ENCODE data around the gene CALCOCO1.
"Not testable (repeated sequence)": the region's sequence is repeated elsewhere in the genome, so short reads cannot be mapped to it uniquely, and the experiment has no call there.

CALCOCO1 gene, protein sequence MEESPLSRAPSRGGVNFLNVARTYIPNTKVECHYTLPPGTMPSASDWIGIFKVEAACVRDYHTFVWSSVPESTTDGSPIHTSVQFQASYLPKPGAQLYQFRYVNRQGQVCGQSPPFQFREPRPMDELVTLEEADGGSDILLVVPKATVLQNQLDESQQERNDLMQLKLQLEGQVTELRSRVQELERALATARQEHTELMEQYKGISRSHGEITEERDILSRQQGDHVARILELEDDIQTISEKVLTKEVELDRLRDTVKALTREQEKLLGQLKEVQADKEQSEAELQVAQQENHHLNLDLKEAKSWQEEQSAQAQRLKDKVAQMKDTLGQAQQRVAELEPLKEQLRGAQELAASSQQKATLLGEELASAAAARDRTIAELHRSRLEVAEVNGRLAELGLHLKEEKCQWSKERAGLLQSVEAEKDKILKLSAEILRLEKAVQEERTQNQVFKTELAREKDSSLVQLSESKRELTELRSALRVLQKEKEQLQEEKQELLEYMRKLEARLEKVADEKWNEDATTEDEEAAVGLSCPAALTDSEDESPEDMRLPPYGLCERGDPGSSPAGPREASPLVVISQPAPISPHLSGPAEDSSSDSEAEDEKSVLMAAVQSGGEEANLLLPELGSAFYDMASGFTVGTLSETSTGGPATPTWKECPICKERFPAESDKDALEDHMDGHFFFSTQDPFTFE

DNA sequence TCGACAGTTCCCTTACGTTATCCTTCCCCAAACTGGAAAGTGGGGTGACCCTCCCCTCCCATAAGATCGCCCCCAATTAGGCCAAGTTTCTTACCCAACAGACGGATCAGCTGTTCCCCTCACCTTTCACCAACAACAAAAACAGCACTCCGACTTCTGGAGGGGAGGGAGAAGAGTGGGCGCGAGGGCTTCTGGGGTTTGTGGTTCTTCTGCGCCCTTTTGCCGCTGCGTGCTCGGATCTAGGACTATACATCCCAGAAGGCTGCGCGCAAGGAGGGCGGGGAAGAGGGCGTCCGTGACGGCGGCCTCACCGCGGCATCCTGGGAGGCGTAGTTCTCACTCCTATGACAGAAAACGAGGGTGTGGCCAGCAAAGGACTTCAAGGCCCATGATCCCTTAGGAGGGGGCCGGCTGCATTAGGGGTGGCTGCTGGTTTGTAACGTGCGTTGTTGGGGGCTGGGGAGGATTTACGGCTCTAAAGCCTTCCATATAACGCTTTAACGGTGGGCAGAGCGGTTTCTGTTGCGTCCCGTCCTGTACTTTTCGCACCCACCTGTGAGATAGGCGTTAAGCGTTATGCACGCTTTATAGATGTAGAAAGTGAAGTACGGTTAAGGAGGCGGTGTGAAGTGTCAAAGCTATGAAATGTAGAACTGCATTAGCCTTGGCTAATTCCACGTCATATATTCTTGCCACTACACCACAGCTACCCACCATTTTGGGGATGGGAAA is at the start of gene CALCOCO1:
Gene CALCOCO1 (minus strand): TSS at position 143 of the 732 bp plus-strand sequence. CDS start 2,210 bp downstream, outside the sequence.
- DNase-seq: peak; percentile 97

DNA sequence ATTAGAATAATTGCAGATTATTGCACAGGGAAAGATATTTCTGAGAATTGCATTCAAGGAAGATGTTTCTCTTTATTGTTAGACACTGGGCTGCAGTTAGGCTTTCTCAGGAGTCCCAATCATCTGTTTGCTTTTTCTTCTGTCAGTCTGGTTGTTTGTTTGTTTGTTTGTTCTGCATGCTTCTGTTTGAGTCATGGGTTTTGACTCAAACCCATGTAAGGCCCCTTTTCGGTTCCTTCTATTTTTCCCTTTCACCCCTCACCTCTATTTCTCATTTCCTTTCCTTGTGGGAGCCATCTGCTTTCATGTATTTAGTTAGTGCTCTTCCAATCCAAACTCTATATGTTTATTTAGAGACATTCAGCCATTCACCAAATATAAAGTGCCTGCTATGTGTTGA is 49.6 kb upstream of the CALCOCO1 start:
- no peak for DNase-seq

DNA sequence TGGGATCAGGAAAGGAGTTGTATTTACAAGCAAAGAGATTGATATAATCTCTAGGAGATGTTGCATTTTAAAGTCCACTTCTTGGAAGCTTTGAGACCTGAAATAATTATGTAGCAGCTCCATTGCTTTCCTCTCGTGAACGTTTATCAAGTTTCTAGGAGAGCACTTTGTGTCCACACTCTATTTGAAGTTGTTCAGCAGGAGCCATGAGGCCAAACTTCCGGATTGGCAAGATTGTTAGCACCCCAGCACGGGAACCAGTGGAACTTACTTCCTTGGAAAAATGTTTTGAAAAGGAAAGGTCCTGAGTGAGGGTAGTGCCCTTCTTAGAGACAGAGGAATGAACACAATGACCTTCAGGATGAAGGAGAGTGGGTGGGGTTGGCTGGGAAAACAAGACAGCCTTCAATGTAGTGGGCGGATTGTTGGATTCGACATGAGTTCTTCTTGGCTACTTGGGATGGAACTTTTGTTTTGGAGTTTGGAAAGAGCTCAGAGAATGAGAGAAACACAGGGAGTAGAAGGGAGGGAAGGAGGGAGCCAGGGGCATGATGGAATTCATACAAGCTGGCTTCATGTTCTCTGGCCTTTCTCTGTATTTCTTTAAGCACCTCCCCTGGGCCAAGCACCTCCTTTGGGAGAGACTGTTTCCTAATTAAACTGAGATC is 48.4 kb upstream of the CALCOCO1 start:
- DNase-seq: no peak

DNA sequence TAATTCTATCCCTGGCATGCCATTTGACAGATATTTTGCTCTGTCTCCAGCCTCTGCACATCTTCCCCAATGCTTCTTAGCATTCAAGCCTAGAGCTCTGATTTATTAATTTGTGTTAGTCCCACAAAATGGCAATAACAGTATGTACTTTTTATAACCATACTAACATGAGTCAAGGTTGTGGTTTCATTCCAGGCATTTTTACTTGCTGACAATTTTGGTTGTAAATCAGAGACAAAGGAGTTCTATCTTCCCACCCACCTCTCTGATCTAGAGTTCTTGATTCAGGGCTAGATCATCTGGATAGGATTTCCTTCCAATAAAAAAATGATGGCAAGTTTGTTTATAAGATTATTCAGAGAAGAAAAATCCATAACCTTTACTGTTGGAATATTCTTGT is 43.0 kb upstream of the CALCOCO1 start:
- DNase-seq: no peak

DNA sequence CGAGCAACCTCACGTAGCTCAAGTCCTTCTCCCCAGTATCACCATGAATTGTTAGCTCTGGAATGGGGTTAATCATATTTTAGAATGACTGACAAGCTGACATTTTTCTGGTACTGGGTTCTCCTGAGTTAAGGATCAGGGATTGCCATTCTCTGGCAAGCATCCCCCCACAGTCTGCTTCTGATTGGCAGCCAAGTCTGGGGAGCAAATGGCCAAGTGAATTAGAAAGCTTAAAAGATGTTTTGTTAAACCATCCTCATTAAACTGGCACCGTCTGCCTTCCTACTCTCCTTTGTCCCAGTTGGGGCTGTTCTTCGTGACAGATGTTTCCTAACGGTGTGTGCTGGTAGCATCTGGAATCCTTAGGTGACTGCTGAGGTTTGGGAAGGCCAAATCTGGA is 41.7 kb upstream of the CALCOCO1 start:
- DNase-seq: no peak

DNA sequence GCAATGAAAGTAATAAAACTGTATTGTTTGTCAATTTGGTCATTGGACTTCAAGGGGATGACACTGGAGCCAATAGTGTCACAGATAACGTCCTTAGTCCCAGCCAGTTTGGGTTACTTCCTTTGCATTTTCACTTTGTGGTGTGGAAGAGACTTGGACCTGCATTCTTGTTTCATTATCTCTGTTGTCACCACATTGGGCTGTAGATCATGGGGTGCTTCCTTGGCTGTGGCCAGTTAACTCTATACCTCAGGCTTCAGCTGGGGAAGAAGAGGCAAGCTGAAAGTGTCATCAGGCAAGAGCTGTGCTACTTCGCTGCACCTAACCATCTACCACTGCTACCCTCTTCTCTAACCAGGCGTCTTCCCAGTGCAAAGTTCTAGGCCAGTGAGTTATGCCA is 39.6 kb upstream of the CALCOCO1 start:
- no peak for DNase-seq

DNA sequence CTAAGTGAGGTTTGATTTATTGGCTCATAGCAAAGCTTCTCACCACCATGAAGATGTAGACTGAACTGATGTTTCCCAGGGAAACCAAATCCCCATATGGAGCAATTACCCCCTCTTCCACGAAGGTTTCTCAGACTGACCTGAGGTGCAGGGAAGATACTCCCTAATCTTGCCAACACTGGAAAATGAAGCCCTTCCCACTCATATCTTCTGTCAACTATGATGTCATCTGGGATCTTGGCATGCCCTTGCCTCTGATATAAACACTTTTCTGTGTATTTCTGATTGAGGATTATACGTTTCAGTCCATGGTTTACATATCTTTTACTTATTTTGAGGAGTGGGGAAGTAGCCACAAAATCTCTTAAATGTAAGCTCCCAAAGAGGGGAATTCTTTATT is 38.6 kb upstream of the CALCOCO1 start:
- no peak for DNase-seq

DNA sequence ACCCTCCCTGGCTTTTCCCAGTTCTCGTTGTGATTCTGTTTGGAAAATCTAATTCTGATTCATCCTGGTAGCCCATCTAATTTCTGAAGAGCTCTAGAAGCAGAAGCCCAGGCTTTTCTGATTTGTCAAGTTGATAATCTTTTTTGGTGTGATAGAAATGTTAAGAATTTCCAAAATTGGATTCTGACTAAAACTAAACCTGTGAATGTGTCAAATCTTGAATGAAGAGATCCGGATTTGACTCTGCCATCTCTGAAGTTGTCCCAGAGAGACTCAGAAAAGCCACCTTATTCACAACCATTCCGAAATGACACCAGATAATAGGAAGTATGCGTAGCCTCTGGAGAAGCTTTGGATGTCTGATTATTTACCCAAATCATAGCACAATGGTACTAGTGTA is 37.4 kb upstream of the CALCOCO1 start:
- no peak for DNase-seq

DNA sequence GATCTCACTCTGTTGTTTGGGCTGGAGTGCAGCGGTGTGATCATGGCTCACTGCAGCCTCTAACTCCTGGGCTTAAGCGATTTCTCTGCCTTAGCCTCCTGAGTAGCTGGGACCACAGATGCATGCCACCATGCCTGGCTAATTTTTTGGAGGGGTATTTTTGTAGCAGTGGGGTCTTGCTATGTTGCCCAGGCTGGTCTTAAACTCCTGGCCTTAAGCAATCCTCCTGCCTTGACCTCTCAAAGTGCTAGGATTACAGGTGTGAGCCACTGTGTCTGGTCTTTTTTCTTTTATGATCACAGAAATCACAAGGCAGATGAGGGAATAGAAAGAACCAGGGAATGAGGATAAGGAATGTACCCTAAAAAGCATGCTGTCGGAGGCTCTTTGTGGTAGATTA is 35.5 kb upstream of the CALCOCO1 start:
- DNase-seq: not testable (repeated sequence)

DNA sequence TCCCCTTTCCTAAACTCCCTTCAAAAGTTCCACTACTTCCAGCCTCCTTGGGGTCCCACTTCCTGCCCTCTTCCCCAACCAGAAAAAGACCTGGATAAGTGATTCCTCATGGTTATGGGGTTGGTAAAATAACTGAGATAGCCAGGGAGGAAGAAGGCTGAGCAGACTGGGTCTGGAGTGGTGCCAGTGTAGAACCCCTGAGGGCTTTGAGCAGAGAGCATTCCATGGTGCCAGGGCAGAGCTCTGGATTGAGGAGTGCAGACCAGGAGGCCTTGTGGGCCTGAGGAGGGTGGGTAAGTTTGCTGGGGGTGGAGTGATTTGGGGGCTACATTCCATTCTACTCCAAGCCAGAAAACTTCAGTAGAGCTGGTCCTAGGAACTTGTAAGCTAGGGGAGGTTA is 34.1 kb upstream of the CALCOCO1 start:
- DNase-seq: no peak

DNA sequence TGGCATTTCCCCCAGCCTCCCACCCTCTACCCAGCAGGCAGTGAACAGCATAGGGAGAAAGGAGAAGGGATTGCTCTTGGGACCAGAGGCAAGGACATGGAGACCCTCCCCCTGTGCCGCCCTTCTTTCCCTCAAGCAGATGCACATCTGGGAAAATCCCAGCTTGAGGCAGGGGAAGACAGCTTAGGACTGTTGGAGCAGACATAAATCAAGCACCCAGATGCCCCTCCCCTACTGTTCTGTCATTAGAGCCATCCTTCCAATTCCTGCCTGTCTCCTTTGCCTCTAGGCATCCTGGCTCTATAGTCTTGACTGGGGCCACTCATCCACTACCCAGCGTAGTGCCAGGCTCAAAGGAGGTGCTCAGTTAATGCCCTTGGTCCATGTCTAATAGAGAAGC is 32.0 kb upstream of the CALCOCO1 start:
- no peak for DNase-seq

DNA sequence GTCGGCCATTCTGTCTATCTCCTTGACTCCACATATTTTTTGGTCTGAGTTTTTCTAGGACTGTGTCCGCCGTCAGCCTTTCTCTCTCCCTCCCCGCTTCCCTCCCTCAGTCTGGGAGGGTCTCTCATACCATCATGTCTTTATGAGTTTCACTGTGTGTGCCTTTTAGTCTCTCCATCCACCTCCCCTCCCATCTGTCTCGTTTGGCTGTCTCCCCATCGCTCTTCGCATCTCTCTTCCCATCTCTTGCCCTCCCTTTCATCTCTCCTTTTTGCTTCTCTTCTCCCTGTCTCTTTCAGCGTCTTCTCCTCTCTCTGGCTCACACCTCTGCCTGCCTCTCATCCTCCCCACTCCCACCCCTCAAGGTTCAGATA is 31.5 kb upstream of the CALCOCO1 start:
- DNase-seq: no peak

DNA sequence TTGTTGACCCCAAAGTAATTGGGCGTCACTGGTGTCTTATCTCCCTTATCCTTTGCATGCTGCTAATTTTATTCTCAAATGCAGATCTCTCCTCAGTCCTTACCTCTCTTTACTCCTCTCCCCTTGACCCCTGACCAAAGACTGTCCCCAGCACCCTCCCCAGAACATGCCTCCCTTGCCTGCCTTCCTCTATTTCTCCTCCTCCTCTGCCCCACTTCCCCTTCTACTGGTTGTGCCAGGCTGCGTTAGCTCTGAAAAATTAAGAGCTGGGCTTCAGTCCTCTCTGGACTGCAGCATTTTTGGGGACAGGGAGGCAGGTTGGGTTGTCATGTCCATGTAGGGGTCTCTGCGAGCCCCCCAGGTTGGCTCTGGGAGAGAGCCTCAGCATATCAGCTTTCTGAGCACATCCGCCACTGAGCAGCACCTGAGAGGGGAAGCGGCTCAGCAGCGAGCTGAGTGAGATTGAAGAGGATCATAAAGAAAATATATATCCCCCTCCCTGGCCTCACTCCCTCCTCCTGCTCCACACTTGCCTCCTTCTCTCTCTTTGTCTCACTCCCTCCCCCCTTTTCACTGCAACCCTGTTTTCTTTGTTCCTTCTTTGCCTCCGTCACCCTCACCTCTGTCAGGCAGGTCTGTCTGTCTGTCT is 31.0 kb upstream of the CALCOCO1 start:
- DNase-seq: peak; percentile 14

DNA sequence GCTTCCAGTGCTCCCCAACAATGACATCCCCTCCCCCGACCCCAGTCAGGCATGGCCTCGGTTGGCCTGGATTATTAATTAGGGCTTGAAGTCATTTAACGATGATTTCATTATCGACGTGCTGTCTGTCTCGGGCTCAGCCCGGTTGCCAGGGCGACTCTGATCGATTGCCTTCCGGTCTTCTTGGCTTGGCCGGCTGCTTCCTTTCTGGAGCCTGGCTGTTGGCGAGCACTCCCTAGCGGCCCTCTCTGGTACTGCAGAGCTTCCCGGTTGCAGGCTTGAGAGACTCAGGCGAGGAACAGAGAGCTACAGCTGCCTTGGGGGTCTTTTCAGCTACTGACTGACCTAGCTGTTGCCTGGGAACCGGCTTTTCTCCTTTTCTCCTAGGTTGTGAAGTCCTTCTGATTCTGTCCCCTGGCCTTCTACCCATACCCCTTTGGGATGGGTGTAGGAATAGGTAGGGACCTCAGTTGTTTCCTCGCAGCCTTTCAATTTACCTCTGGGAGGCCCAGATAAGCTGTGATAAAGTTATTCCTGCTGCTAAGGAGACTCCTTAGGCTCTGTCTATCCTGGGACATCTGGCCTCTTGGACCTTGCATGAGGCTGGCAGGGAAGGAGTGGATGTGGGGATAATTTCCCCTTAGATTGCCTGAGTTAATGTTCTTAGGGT is 30.0 kb upstream of the CALCOCO1 start:
- DNase-seq: peak; percentile 78

DNA sequence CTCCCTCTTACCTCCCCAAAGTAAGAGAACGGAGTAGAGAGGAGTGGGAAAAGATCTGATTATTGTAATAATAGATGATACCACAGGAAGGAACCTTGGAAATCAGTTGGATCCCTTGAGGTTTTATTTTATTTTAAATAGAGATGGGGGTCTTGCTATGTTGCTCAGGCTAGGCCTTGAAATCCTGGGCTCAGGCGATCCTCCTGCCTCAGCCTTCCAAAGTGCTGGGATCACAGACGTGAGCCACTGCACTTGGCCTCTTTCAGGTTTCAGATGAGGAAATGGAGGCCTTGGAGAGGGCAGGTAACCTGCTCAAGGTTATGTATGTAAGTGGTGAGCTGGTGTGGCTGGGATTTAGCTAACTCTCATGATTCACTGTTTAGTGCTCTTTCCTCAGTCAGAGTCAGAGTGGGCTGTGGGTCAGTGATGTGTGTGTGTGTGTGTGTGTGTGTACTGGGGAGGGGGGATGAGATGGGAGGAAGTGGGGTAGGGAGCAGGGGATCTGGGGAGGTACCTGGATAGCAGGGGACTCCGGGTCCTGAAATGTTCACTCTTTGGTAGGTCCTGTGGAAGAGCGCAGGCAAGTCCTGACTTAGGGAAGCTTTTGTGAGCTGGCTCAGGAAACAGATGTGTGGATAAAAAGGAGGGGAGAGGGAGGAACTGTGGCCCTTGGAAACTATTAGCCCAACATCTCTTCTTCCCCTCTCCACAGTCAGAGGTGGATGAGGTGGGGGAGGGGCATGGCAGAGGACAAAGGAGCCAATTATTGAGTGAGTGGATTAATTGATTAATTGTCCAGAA is 29.2 kb upstream of the CALCOCO1 start:
- DNase-seq: no peak

DNA sequence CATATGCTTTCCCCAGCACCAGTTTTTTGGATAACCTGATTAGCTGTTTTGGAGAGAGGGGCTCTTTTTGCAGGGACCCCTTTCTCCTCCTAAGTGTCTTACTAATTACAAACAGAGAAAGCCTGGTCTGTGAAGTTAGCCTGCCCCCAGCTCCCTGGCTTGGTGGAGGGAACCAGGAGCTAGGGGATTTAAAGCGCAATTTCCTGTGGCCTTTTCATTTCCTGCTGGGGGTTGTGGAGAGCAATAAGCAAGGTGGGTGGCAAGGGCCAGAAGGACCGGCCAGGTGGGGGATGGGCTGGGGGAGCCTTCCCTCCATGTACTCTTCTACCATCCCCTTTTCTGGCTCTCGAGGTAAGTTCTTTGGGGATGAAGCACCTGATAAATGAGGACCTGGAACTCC is 28.6 kb upstream of the CALCOCO1 start:
- DNase-seq: no peak

DNA sequence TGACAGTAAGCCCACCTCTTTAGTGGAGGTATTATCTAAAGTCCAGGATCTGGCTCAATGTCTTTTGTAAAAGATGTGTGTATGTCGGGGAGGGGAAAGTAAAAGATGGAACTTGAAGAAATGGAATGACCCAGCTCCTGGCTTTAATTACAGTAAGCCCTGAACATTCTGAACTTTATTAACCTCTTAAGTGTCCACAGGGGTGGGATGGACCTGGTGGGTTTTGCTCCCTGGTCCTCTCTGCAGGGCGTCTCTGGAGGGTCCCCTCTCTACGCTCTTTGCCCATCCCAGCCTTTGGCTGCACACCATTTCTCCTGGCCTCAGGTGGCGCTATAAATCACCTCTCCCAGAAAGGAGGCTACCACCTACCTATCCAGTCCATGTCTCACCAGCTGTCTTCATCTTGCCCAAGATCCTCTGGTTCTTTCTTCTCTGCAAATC is 28.2 kb upstream of the CALCOCO1 start:
- DNase-seq: no peak

DNA sequence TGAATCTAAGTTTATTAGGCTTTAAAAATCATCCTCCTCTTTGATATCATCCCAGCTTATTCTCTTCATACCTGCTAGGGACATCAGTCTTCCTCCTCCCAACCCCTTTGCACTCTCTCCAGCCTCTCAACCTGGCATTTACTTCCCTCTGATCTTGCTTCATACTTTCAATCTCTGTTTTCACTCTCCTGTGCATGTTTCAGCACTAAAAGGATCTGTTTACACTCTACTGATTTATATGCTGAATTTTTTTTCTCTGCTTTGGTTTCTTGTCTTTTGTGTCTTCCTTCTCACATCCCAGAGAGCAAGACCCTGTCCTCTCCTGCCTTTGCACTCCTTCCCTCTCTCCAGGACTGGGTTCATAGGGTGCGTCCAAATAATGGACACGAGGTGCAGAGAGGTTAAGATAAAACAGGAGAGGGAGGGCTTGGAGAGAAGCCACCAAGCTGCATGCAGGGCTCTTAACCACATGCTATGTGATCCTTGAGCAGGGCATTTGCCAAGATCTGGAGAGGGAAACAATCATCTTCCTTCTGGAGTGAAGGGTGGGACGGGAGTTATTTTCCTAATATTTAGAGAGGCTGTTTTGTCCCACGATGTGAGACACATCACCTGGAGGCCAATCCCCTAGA is 27.5 kb upstream of the CALCOCO1 start:
- DNase-seq: no peak

DNA sequence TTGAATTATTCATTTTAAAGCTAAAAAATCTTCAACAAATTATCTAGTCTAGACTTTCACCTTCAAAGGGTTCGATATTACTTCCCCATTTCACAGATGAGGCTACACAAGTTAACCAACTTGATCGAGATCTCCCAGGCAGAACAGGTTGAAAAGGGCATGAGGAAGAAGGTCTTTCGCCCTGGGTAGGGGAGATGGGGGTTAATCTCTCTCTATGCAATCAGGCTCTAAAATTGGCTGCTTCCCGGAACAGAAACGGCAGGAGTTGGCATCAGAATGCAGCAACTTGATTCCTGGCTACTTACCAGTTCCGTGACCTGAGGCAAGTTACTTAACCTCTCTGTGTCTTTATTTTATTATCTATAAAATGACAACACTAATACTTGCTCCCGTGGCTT is 26.9 kb upstream of the CALCOCO1 start:
- peak; percentile 10 for DNase-seq

DNA sequence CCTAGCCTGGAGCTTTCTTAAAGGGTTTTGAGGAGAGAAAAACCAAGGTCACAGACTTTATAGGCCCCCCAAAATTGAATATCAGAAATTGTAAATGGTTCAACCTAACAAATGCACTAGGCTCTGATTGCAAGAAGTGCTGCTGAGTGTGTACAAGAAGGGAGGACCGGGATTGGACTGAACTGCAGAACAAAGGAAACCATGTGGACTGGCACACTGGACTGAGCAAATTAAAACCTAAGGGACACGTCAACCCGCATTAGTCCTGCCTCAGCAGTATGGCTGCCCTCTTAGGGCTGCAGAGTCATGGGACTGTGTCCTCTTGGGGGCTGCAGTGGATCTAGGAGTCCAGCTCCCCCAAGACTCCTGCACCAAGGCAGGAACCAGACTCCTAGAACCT is 25.4 kb upstream of the CALCOCO1 start:
- DNase-seq: no peak

DNA sequence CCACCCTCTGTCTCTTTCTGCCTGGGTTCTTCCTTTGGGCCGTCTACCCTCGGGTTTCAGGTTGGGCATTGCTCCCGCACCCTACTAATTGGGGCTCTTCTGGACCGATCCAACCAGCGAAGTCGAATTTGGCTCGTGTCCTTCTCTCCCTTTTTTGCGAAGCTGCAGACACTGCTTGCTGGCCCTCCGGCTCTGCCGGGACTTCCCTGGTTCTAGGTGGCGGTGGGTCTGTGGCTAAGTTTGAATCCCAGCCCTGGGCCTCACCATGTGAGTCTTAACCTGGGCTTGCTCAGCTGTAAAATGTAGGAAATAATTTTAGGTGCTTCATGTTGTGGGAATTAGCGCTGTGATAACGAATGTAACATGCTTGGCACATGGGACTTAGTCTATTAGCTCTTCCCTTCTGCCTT is 24.9 kb upstream of the CALCOCO1 start:
- DNase-seq: no peak

All from MV-4-11 (cell line).